ENCODE data around the gene DLGAP5. TPM values are rescaled to one million over a fixed set of nuclear protein-coding genes. Genes with fewer than 3 reads are reported as not detected.

The DLGAP5 gene
- total RNA-seq, 1 donor from 2014 or later, result not detected

DNA sequence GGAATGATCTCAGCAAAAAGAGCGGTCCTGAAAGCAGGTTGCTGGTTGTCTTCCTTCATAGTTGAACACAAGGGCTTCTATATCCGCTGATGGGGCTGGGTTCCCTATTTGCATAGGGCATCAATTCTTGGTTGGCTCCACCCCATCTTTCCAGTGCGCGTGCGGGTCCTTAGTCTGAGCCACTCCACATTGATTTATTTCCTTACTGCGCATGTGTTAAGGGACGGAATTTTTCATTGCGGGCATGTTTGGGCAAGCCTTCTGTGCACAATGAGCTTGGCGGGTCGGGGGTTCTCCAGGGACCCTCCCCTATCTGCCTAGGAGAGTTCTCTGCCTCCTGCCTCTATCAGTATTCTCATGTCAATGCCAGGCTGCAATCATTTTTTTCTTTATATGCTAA is 21.2 kb upstream of the DLGAP5 start:
- Histone ChIP-seq H3K27me3 (no peaks in the 10 kb centered on the region), H3K36me3 (no peaks in the 10 kb centered on the region), H3K27ac (no peak overlapping the region), H3K4me3 (no peak overlapping the region), H3K9me3 (no peaks in the 10 kb centered on the region), H3K4me1 (no peaks in the 10 kb centered on the region)
- DNase-seq (ENCODE audit: low spot score in 2 of 2), result no peak
- TF ChIP-seq, protein P1, sequence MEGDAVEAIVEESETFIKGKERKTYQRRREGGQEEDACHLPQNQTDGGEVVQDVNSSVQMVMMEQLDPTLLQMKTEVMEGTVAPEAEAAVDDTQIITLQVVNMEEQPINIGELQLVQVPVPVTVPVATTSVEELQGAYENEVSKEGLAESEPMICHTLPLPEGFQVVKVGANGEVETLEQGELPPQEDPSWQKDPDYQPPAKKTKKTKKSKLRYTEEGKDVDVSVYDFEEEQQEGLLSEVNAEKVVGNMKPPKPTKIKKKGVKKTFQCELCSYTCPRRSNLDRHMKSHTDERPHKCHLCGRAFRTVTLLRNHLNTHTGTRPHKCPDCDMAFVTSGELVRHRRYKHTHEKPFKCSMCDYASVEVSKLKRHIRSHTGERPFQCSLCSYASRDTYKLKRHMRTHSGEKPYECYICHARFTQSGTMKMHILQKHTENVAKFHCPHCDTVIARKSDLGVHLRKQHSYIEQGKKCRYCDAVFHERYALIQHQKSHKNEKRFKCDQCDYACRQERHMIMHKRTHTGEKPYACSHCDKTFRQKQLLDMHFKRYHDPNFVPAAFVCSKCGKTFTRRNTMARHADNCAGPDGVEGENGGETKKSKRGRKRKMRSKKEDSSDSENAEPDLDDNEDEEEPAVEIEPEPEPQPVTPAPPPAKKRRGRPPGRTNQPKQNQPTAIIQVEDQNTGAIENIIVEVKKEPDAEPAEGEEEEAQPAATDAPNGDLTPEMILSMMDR (IDR thresholded peaks at IDR 0.05), result no peak
- intact Hi-C loops (cut with DNase I), result loop anchor here (2.0 to 5.0 kb wide), 2 partner anchors 140 to 218 kb away; no protein-coding TSS in a partner anchor

DNA sequence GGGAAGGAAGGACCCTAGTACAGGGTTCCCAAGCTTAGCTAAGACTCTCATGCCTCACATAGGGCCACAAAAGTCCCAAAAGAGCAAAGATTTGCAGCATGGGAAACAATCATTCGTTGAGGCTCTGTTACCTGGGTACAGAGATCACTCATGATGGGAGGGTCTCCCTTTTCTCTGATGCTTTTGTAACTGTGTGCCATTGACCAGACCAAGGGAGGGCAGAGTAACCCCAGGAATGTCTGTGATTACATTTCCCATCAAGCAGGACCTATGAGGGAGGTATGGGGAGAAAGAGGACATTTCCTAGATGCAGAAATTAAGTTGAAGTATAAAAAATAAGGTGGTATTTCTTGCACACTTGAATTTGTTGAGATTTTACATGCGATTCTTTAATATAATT is 16.4 kb upstream of the DLGAP5 start:
- DNase-seq (ENCODE audit: low spot score in 2 of 2), result no peak
- Histone ChIP-seq H3K9me3 (no peaks in the 10 kb centered on the region), H3K4me1 (no peaks in the 10 kb centered on the region), H3K27me3 (no peaks in the 10 kb centered on the region), H3K36me3 (no peaks in the 10 kb centered on the region), H3K4me3 (no peak overlapping the region), H3K27ac (no peak overlapping the region)
- intact Hi-C loops (cut with DNase I), result loop anchor here (10.0 kb wide), 1 partner anchor 1923 kb away; no protein-coding TSS in a partner anchor
- TF ChIP-seq, protein P1 (IDR thresholded peaks at IDR 0.05), result no peak

DNA sequence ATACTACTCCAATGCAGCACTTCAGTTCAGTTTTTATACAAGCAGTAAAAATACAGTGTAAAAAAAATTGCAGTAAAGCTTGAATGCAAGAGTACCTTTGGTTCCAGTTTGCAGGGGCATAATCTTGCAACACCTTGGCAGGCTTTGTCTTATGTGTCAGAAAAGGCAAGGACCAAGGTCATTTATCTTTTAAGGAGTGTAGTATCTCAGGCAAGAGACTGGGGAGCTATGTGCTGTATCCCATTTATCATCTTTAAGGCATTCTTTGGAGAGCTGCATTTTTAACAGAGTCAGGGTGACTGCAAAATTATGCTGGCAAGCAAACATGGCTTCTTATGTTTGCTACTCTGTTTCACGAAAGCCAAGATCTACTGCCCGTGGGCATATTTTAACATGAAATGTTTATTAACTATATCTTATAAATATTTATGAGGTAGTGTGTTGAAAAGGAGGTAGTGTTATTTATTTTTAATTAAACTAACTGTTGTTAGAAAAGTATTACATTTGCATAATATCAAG is 14.8 kb upstream of the DLGAP5 start:
- Histone ChIP-seq H3K27me3 (no peaks in the 10 kb centered on the region), H3K27ac (no peak overlapping the region), H3K36me3 (no peaks in the 10 kb centered on the region), H3K4me1 (no peaks in the 10 kb centered on the region), H3K4me3 (no peak overlapping the region), H3K9me3 (no peaks in the 10 kb centered on the region)
- intact Hi-C loops (cut with DNase I), result loop anchor here (10.0 kb wide), 1 partner anchor 1921 kb away; no protein-coding TSS in a partner anchor
- TF ChIP-seq, protein P1 (IDR thresholded peaks at IDR 0.05), result no peak
- no peak for DNase-seq (ENCODE audit: low spot score in 2 of 2)

DNA sequence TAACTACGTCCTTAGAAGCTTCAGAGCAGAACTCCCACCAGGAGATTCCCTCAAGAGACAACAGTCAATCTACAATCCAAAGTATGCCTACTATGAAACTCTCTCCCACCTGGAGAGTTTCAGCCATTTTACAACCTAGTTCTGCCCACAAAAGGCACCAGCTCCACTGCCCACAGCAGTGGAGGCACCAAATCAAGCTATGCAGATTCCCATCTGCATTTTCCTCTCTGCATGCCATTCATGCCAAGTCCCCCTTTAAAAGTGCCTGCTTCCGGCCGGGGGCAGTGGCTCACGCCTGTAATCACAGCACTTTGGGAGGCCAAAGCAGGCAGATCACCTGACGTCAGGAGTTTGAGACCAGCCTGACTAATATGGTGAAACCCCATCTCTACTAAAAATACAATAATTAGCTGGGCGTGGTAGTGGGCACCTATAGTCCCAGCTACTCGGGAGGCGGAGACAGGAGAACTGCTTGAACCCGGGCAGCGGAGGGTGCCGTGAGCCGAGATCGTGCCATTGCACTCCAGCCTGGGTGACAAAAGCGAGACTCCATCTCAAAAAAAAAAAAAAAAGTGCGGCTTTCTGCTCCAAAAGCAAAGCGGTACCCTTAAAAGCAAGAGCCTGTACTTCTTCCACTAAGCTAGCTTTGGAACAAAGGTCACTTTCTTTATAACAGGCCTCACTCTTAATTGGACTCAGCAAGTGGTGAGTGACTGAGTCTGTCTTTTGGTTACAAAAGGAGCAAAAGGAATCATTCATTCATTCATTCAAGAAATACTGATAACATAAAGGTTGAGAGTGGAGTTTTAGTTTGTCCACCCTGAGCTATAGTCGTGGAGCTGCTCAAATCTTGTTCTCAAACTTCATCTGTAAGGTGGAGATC is 10.1 kb upstream of the DLGAP5 start:
- Histone ChIP-seq H3K4me1 (no peaks in the 10 kb centered on the region), H3K36me3 (no peaks in the 10 kb centered on the region), H3K27ac (no peak overlapping the region), H3K4me3 (no peak overlapping the region), H3K9me3 (no peaks in the 10 kb centered on the region), H3K27me3 (no peaks in the 10 kb centered on the region)
- no peak for DNase-seq (ENCODE audit: low spot score in 2 of 2)
- TF ChIP-seq, protein P1 (IDR thresholded peaks at IDR 0.05), result no peak
- intact Hi-C loops (cut with DNase I), result loop anchor here (10.0 kb wide), 1 partner anchor 1917 kb away; no protein-coding TSS in a partner anchor

DNA sequence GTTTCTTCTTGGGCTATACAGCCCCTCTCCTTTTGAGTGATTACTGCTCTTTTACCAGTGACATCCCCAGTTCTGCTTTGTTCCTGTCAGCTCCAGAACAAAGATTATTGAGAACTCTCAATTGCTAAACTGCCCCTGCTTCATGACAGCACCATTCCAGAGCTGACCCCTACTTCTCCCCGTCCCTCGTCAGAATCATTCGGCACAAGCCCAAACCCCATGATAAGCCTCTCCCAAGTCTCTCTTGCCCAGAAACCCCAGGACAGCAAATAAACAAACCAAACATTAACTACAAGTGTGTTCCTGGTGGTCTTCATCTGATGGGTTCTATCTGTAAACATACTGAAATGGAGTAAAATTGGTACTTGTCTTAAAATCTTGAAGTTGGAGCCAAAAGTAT is 9.3 kb upstream of the DLGAP5 start:
- intact Hi-C loops (cut with DNase I), result loop anchor here (10.0 kb wide), 1 partner anchor 1916 kb away; no protein-coding TSS in a partner anchor
- no peaks in the 10 kb centered on the region for H3K9me3 ChIP-seq
- H3K4me3 ChIP-seq, result no peak overlapping the region
- no peak for DNase-seq (ENCODE audit: low spot score in 2 of 2)
- H3K4me1 ChIP-seq, result no peaks in the 10 kb centered on the region
- no peak overlapping the region for H3K27ac ChIP-seq
- no peaks in the 10 kb centered on the region for H3K27me3 ChIP-seq
- TF ChIP-seq, protein P1 (IDR thresholded peaks at IDR 0.05), result no peak
- no peaks in the 10 kb centered on the region for H3K36me3 ChIP-seq

All from ascending aorta (tissue), 2 donors.